GM21529 (cell line): ENCODE measurements around the gene ELF1.
A peak's percentile ranks its signal among the peaks of the same experiment; 100 is the strongest.
"Not testable (repeated sequence)": the region's sequence is repeated elsewhere in the genome, so short reads cannot be mapped to it uniquely, and the experiment has no call there.

Source experiments
- ATAC-seq: cut with Tn5 transposase; IDR thresholded peaks from one replicate; pipeline ENCODE4 v1.9.1; 2021; ENCODE audit not compliant: unreplicated experiment

The ELF1 gene

GRCh38 chr13:40946485-40946884 lies 72.6 kb downstream of the ELF1 start:
- no peak for ATAC-seq

GRCh38 chr13:40943073-40943472 lies 76.0 kb downstream of the ELF1 start:
- no peak for ATAC-seq

GRCh38 chr13:40941581-40941980 lies 77.5 kb downstream of the ELF1 start:
- ATAC-seq, result no peak

GRCh38 chr13:40940841-40941240 lies 78.3 kb downstream of the ELF1 start:
- no peak for ATAC-seq

GRCh38 chr13:40933508-40934204 lies 85.5 kb downstream of the ELF1 start:
- ATAC-seq, result no peak

DNA sequence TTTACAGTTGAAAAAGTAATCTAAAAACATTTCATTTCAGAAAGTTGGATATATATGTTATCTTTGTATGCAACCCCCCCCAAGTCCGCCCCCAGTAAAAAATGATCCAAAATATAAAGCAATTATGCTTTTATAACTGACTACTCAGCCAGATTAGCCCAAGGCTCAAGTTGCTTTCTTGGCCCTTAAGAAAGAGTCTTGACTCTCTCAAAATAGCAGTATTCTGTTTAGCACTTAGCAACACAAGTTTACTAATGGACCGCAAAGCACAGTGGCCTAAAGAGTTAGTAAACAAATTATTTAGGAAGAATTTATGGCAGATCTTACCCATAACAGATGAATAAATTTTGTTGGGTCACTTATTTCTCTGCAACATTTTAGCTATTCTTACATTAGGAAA lies 86.9 kb downstream of the ELF1 start:
- no peak for ATAC-seq

- ATAC-seq, result no peak
Observed at GRCh38 chr13:40931719-40932118, 87.4 kb downstream of the ELF1 start.

- ATAC-seq, result not testable (repeated sequence)
Observed at GRCh38 chr13:40929883-40930282, 89.2 kb downstream of the ELF1 start.

DNA sequence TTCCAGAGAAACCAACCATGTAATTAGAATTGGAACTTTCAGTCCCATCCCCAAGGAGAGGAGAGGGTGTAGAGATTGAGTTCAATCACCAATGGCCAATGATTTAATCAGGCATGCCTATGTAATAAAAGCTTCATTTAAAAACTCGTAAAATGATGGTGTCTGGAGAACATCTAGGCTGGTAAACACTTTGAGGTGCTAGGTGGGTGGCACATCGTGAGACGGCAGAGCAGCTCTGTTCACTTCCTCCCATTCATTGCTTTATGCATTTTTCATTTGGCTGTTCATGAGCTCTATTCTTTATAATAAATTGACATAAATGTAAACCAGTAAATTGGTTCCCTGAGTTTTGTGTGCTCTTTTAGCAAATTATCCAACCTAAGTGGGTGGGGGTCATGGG lies 90.1 kb downstream of the ELF1 start:
- no peak for ATAC-seq

DNA sequence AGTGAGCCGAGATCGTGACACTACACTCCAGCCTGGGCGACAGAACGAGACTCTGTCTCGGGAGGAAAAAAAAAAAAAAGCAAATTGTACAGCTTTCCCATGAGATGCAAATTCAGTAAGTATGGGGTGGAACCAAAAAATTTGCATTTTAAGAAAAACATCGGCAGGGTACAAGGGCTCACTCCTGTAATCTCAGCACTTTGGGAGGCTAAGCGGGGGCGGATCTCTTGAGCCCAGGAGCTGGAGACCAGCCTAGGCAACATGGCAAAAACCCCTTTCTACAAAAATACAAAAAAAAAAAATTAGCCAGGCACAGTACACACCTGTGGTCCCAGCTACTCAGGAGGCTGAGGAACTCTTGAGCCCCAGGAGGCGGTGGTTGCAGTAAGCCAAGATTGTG lies 91.2 kb downstream of the ELF1 start:
- ATAC-seq, result no peak

GRCh38 chr13:40923867-40924266 lies 95.2 kb downstream of the ELF1 start:
- ATAC-seq, result no peak

DNA sequence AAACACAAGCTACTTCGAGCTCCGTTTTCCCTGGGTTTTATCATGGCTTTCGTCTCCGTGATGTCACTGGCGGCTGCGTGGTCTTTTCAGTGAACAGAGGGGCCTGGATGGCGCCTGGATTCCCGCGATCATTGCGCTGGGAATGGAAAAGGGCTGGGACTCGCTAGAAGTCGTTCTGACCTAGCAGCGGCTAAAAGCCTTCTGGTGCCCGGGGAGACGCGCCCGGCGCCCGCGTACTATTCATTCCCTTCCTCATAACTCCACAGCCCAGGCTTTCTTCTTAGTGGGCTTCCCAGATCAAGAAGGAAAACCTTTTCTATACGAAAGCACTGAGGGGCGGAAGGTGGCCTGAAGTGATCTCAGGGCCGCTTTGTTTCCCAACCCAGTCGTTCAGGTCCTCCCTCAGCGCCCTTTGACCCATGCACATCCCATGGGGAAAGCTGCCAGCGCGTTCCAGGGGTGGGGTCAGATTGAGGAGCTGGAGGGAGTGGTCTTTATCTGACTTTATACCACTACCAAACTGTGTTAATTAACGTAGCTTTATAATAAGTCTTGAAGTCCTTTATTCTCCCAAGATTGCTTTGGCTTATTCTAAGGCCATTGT lies 96.6 kb downstream of the ELF1 start:
- no peak for ATAC-seq

DNA sequence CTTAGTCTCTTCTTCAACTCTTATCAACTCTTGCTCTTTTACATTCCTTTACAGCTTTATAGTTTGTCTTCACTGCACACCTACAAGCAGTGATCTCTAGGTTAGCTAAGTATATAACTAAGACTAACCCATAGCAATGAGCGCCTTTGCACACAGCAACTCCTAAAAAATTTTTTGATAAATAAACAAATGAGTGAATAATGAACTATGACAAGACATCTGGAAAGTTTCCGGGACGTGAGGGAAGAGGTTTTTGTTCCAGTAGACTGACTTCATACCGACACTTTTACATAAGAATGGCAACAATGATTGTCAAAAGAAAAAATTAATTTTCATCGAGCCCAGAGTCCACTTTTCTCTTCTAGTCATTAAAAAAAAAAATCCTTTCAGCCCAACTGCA lies 98.3 kb downstream of the ELF1 start:
- ATAC-seq, result no peak

- not testable (repeated sequence) for ATAC-seq
Observed at GRCh38 chr13:40919901-40920300, 99.2 kb downstream of the ELF1 start.

GRCh38 chr13:40916207-40916998 lies 102.7 kb downstream of the ELF1 start:
- no peak for ATAC-seq

DNA sequence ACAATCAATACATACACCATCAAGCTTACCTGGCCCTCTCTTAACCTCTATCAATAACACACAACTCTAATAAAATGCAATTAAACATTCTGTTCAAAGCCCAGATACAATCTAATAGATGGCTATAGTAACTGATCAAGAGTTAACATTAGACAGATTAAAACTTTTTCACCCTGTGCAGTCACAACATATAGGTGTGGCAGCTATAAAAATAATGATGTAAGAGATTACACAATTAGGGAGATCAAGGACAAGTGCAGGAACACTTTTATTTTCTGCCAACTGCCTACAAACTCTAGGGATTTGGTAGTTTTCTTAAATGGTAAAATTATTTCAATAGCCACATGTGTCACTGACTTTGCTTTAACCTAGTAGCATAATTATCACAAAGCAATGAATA lies 104.3 kb downstream of the ELF1 start:
- ATAC-seq, result not testable (repeated sequence)

- ATAC-seq, result no peak
Observed at GRCh38 chr13:40911341-40911740, 107.8 kb downstream of the ELF1 start.

DNA sequence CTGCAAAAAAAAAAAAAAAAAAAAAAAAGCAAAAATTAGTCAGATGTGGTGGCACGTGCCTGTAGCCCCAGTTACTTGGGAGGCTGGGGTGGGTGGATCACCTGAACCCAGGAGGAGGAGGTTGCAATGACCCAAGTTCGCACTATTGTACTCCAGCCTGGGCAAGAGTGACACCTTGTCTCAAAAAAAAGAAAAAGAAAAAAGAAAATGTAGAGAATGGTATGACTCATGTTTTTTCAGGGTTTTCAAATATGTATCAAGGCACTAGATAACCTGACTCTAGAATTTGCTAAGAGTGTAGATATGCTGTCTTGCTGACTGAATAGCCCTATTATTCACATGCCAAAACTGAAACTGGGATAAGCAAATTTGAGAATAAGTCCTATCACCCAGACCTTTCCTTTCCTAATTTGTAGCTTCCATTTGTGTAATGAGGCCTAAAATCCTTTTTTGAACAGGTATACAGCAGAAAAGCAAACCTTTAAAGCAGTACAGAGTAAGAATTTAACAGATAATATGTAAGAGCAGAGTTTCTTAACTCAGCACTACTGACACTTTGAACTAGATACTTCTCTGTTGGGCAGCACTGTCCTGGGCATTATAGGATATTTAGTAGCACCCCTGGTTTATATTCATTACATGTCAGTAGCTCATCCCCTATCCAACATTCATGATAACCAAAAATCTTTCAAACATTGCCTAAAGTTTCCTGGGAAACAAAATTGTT lies 108.6 kb downstream of the ELF1 start:
- peak; percentile 88 for ATAC-seq

- ATAC-seq, result not testable (repeated sequence)
Observed at GRCh38 chr13:40909541-40910200, 109.4 kb downstream of the ELF1 start.

DNA sequence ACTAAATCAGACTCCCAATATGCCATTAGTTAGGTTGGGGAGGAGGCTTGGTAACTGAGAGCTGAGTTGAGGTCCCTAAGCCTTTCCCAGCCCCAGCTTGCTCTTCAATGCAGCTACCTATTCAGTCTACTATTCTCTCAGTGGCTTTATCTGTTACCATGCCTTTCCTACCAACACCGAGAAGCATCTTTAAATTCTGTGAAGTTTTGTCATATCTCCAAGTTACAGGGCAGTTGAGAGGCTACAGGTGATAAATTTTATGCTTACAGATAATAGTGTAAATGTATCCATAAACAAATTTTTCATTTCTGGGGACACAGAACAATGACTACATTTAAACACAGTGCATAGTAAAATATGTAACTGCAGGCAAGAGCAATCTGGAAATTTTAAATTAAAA lies 110.6 kb downstream of the ELF1 start:
- ATAC-seq, result no peak

DNA sequence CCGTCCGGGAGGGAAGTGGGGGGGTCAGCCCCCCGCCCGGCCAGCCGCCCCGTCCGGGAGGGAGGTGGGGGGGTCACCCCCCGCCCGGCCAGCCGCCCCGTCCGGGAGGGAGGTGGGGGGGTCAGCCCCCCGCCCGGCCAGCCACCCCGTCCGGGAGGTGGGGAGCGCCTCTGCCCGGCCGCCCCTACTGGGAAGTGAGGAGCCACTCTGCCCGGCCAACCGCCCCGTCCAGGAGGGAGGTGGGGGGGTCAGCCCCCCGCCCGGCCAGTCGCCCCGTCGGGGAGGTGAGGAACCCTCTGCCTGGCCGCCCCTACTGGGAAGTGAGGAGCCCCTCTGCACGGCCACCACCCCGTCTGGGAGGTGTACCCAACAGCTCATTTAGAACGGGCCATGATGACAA lies 118.1 kb downstream of the ELF1 start:
- not testable (repeated sequence) for ATAC-seq
